H1 (cell line): Measurements from ENCODE around the gene PHC1. TPM values are rescaled to one million over a fixed set of nuclear protein-coding genes. Genes with fewer than 3 reads are reported as not detected.

Experiments
- CREB1 ChIP-seq: IDR thresholded peaks from 2 replicates; pipeline ENCODE4 v1.6.1; 2012; ENCODE audit warnings: inconsistent platforms
- JUND ChIP-seq: IDR thresholded peaks from 2 replicates; pipeline ENCODE4 v1.6.1; 2011; ENCODE audit warnings: mild to moderate bottlenecking, improper control_type of control experiment, low read length
- RFX5 ChIP-seq: IDR thresholded peaks from 2 replicates; pipeline ENCODE4 v1.6.1; 2011; ENCODE audit warnings: low read depth, low read length, improper control_type of control experiment, borderline replicate concordance
- RNF2 ChIP-seq: fragments of 200-900, 300-1000 bp; sonication (generic); IDR thresholded peaks from 2 replicates; pipeline ENCODE4 v1.7.1; 2016; ENCODE audit warnings: borderline replicate concordance, low read depth, mild to moderate bottlenecking, antibody characterized with exemption, low read length; ENCODE audit not compliant: poor library complexity, severe bottlenecking; ENCODE audit errors: missing control alignments
- RXRA ChIP-seq: IDR thresholded peaks from 2 replicates; pipeline ENCODE4 v1.6.1; 2011; ENCODE audit warnings: low read depth, mild to moderate bottlenecking, low read length, moderate library complexity; ENCODE audit not compliant: insufficient read depth
- SP1 ChIP-seq: IDR thresholded peaks from 2 replicates; pipeline ENCODE4 v1.6.1; 2011; ENCODE audit warnings: low read depth, low read length
- TCF12 ChIP-seq: IDR thresholded peaks from 2 replicates; pipeline ENCODE4 v1.6.1; 2011; ENCODE audit warnings: low read depth, mild to moderate bottlenecking, low read length
- TEAD4 ChIP-seq: IDR thresholded peaks from 2 replicates; pipeline ENCODE4 v1.6.1; 2012; ENCODE audit warnings: low read depth, low read length, inconsistent platforms, mixed read lengths
- polyA plus RNA-seq, 7 experiments: library from polyadenylated mRNA; depleted of rRNA in 3 of 7; stranded (reverse) in 5 of 7; unstranded in 2 of 7; fragments of >200 nt in 5 of 7; fragments of 200-250 nt in 2 of 7; gene quantifications; 1 replicate in 5 of 7; 2 replicates in 1 of 7; 4 replicates in 1 of 7; pipeline versions ENCODE4 v1.2.1 to v1.2.3, GENCODE V29; 2011 to 2013; ENCODE audit warnings: missing spikeins in 2 of 7, mixed read lengths in 2 of 7
- total RNA-seq: library from RNA; stranded (reverse); fragmentation: NEBNext Ultra II Directional; extraction: Animal tissue kit (Norgen Biotek cat#: 25700); gene quantifications from 2 replicates; pipeline ENCODE4 v1.2.1, GENCODE V29; 2021
- TF ChIP-seq, protein P1 (sequence below): fragments of 300-600 bp; sonication (generic); IDR thresholded peaks from 2 replicates; pipeline ENCODE4 v1.7.1; 2012; ENCODE audit warnings: low read length, moderate library complexity, mild to moderate bottlenecking, inconsistent platforms; ENCODE audit not compliant: insufficient replicate concordance

The PHC1 gene
- total and polyA plus RNA-seq, 2 of the 8 experiments (the other 6 are each of a cell fraction or from before 2014, with no cell fraction given) = 934 to 1,655 TPM

DNA sequence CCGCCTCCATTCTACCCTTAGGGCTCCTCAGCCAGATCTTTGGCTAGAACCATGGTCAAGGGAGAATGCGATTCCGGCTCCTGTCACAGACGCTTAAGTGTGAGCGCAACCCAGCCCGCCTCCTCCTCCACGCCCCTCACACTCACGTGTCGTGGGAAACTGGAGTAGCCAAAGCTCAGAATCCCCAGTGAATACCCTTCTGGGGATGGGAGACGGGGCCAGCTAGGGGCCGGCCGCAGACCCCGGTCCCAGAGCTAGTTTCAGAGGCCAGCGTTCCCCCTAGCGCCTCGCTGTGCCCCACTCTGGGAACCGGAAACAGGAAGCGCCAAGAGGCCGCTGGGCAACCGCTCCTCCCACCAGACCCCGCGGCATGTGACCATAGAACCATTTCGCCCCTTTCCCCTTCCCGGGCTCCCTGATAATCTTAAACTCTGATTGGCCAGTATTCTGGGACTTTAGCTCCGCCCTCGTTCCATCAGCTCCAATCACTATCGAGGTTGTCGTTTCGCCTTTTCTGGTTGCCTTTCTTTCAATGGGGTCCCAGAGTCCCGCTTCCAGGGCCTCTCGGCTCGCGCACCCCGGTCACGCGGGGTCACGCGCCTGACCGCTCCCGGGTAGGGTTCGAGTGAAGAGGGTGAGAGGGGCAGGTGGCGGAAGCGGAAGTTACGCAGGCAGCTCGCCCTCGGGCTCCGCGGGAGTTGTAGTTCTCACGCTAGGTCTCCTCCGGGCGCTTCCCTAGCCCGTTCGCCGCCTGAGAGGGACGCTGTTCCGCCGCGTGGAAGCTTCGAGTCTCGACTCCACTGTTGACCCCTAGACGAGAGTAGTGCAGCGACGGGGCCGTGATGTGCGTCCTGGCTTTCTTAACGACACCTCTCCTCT lies 35.3 kb downstream of the PHC1 start, which contains the start of gene M6PR (continued):
- TF ChIP-seq, protein P1, sequence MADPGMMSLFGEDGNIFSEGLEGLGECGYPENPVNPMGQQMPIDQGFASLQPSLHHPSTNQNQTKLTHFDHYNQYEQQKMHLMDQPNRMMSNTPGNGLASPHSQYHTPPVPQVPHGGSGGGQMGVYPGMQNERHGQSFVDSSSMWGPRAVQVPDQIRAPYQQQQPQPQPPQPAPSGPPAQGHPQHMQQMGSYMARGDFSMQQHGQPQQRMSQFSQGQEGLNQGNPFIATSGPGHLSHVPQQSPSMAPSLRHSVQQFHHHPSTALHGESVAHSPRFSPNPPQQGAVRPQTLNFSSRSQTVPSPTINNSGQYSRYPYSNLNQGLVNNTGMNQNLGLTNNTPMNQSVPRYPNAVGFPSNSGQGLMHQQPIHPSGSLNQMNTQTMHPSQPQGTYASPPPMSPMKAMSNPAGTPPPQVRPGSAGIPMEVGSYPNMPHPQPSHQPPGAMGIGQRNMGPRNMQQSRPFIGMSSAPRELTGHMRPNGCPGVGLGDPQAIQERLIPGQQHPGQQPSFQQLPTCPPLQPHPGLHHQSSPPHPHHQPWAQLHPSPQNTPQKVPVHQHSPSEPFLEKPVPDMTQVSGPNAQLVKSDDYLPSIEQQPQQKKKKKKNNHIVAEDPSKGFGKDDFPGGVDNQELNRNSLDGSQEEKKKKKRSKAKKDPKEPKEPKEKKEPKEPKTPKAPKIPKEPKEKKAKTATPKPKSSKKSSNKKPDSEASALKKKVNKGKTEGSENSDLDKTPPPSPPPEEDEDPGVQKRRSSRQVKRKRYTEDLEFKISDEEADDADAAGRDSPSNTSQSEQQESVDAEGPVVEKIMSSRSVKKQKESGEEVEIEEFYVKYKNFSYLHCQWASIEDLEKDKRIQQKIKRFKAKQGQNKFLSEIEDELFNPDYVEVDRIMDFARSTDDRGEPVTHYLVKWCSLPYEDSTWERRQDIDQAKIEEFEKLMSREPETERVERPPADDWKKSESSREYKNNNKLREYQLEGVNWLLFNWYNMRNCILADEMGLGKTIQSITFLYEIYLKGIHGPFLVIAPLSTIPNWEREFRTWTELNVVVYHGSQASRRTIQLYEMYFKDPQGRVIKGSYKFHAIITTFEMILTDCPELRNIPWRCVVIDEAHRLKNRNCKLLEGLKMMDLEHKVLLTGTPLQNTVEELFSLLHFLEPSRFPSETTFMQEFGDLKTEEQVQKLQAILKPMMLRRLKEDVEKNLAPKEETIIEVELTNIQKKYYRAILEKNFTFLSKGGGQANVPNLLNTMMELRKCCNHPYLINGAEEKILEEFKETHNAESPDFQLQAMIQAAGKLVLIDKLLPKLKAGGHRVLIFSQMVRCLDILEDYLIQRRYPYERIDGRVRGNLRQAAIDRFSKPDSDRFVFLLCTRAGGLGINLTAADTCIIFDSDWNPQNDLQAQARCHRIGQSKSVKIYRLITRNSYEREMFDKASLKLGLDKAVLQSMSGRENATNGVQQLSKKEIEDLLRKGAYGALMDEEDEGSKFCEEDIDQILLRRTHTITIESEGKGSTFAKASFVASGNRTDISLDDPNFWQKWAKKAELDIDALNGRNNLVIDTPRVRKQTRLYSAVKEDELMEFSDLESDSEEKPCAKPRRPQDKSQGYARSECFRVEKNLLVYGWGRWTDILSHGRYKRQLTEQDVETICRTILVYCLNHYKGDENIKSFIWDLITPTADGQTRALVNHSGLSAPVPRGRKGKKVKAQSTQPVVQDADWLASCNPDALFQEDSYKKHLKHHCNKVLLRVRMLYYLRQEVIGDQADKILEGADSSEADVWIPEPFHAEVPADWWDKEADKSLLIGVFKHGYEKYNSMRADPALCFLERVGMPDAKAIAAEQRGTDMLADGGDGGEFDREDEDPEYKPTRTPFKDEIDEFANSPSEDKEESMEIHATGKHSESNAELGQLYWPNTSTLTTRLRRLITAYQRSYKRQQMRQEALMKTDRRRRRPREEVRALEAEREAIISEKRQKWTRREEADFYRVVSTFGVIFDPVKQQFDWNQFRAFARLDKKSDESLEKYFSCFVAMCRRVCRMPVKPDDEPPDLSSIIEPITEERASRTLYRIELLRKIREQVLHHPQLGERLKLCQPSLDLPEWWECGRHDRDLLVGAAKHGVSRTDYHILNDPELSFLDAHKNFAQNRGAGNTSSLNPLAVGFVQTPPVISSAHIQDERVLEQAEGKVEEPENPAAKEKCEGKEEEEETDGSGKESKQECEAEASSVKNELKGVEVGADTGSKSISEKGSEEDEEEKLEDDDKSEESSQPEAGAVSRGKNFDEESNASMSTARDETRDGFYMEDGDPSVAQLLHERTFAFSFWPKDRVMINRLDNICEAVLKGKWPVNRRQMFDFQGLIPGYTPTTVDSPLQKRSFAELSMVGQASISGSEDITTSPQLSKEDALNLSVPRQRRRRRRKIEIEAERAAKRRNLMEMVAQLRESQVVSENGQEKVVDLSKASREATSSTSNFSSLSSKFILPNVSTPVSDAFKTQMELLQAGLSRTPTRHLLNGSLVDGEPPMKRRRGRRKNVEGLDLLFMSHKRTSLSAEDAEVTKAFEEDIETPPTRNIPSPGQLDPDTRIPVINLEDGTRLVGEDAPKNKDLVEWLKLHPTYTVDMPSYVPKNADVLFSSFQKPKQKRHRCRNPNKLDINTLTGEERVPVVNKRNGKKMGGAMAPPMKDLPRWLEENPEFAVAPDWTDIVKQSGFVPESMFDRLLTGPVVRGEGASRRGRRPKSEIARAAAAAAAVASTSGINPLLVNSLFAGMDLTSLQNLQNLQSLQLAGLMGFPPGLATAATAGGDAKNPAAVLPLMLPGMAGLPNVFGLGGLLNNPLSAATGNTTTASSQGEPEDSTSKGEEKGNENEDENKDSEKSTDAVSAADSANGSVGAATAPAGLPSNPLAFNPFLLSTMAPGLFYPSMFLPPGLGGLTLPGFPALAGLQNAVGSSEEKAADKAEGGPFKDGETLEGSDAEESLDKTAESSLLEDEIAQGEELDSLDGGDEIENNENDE = no peak
- TF ChIP-seq JUND (no peak), RXRA (no peak), CREB1 (peak; percentile 93), RNF2 (no peak), TCF12 (no peak), TEAD4 (0 out of 2 replicates have a peak, but pooled peaks have one; percentile 8), SP1 (peak; percentile 66), RFX5 (no peak)
